ENCODE measurements around the gene A4GALT. TPM values are rescaled to one million over a fixed set of nuclear protein-coding genes. Genes with fewer than 3 reads are reported as not detected.

Gene A4GALT
- total RNA-seq, 1 experiment from 2014 or later: 3.4 TPM

DNA sequence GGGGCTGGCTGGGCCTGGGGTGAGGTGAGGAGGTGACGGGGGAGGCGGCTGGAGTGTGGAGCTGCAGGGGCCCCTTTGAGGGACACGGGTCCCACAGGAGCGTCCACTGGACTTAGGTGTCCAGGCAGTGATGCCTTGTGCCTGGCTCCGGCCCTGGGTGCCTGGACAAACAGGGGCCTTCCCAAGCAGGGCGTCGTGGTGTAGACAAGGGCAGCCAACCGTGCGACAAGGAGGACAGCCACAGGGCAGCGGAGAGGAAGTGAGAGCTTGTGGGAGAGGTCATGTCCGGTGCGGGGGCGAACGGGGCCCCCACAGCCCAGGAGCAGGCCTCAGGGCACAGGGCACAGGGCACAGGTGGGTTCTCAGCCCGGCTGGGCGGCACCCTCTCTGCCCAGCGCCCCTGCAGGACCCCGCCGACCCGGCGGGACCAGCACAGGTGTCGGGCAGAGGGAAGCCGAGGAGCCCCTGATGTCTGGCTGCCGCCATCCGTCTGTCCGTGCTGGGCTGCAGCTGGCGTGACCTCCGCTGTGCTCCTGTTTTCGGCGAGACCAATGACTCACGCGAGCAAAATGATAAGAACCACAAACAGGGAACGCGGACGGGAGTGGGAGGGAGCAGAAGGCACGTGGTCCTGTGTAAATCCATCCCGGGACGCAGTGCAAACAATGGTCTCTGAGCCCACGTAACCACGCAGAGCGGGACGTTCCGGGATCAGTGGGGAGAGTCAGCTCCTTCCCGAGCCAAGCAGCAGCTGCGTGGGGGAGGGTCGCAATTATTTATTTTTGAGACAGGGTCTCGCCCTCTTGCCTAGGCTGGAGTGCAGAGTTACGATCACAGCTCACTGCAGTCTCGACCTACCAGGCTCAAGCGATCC is 49.1 kb upstream of the A4GALT start:
- H4K20me1 ChIP-seq (ENCODE audit: control insufficient read depth, insufficient read depth, insufficient read length): no peaks in the 10 kb centered on the region
- H2BK120ac ChIP-seq (ENCODE audit: low read depth, low read length, poor library complexity, severe bottlenecking): no peak overlapping the region
- H4K91ac ChIP-seq (ENCODE audit: insufficient read length, low read depth, low read length): no peak overlapping the region
- no peak overlapping the region for H3K27ac ChIP-seq (ENCODE audit: insufficient read length, low read depth, low read length)
- no peak overlapping the region for H3K18ac ChIP-seq (ENCODE audit: insufficient read length, low read depth, low read length)
- Mint-ChIP-seq H3K36me3 (ENCODE audit: insufficient read depth in 1 of 3, low read depth in 3 of 3) (no peaks in the 10 kb centered on the region), H3K4me3 (no peak overlapping the region), H3K4me1 (peaks cover 9 to 18% of the 10 kb centered on the region in 2 experiments; a peak in 3 of 4 replicates), H3K9me3 (no peaks in the 10 kb centered on the region; a peak in 1 of 5 replicates), H3K27ac (no peak overlapping the region), H3K27me3 (ENCODE audit: low read depth) (peaks cover 2% of the 10 kb centered on the region)
- no peaks in the 10 kb centered on the region for H3K9me3 ChIP-seq (ENCODE audit: control insufficient read depth, low read depth, low read length)
- H3K23me2 ChIP-seq (ENCODE audit: insufficient read length, low read depth, low read length, poor library complexity, severe bottlenecking): no peaks in the 10 kb centered on the region
- H3K79me2 ChIP-seq (ENCODE audit: insufficient read depth, low read length): no peaks in the 10 kb centered on the region
- no CpG with 5 or more reads among the region's 50 CpGs for WGBS (ENCODE audit: extremely low coverage, insufficient read length, low lambda C conversion rate)
- H2BK20ac ChIP-seq (ENCODE audit: low read depth, low read length, poor library complexity, severe bottlenecking): no peak overlapping the region
- no peak overlapping the region for H3T11ph ChIP-seq (ENCODE audit: low read length)
- no peak overlapping the region for H3K23ac ChIP-seq (ENCODE audit: insufficient read length, low read depth, low read length)
- H2AFZ ChIP-seq (ENCODE audit: low read length): no peak overlapping the region
- H3K79me1 ChIP-seq (ENCODE audit: insufficient read depth, low read depth, low read length, poor library complexity, severe bottlenecking): no peaks in the 10 kb centered on the region
- H3K27me3 ChIP-seq (ENCODE audit: insufficient read depth, low read length): no peaks in the 10 kb centered on the region
- peak overlapping the region; percentile 27 for H4K8ac ChIP-seq (replicated peaks; ENCODE audit: insufficient read length, low read depth, low read length)
- H2BK15ac ChIP-seq (ENCODE audit: low read depth, low read length): no peak overlapping the region
- no peak for DNase-seq
- H2AK5ac ChIP-seq (ENCODE audit: insufficient read length, low read length): no peak overlapping the region
- H4K5ac ChIP-seq (ENCODE audit: insufficient read length, low read depth, low read length): no peak overlapping the region
- H2BK5ac ChIP-seq (ENCODE audit: insufficient read length, low read length): no peak overlapping the region
- H3K9ac ChIP-seq (ENCODE audit: extremely low read depth, insufficient read length, low read length): no peak overlapping the region
- no peak overlapping the region for H3K4ac ChIP-seq (ENCODE audit: low read depth, low read length)
- no peak overlapping the region for H3K56ac ChIP-seq (ENCODE audit: insufficient read length, low read depth, low read length)
- no peak overlapping the region; the same call in 1 of the 2 replicates for H3K14ac ChIP-seq (ENCODE audit: insufficient read depth, low read length)
- TF ChIP-seq, protein P1, sequence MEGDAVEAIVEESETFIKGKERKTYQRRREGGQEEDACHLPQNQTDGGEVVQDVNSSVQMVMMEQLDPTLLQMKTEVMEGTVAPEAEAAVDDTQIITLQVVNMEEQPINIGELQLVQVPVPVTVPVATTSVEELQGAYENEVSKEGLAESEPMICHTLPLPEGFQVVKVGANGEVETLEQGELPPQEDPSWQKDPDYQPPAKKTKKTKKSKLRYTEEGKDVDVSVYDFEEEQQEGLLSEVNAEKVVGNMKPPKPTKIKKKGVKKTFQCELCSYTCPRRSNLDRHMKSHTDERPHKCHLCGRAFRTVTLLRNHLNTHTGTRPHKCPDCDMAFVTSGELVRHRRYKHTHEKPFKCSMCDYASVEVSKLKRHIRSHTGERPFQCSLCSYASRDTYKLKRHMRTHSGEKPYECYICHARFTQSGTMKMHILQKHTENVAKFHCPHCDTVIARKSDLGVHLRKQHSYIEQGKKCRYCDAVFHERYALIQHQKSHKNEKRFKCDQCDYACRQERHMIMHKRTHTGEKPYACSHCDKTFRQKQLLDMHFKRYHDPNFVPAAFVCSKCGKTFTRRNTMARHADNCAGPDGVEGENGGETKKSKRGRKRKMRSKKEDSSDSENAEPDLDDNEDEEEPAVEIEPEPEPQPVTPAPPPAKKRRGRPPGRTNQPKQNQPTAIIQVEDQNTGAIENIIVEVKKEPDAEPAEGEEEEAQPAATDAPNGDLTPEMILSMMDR (conservative IDR thresholded peaks at IDR 0.05): no peak
- H3K4me1 ChIP-seq (ENCODE audit: insufficient read depth, low read length): no peaks in the 10 kb centered on the region
- H3K4me2 ChIP-seq (ENCODE audit: insufficient read depth, insufficient read length, low read length): no peak overlapping the region
- H2BK12ac ChIP-seq (ENCODE audit: insufficient read length, low read depth, low read length): no peak overlapping the region
